ENCODE data around the gene FTSJ3. TPM values are rescaled to one million over a fixed set of nuclear protein-coding genes. Genes with fewer than 3 reads are reported as not detected.

The FTSJ3 gene
- polyA plus RNA-seq, 1 donor: 36.5 TPM

- DNase-seq (ENCODE audit: low read depth): peak; percentile 91
Measured at GRCh38 chr17:63842540-63843386, 15.3 kb upstream of the FTSJ3 start, which contains the start of gene SMARCD2. TSS of gene SMARCD2 (minus strand) at chr17:63842685. CDS start at chr17:63842674, 11 bp downstream.

DNA sequence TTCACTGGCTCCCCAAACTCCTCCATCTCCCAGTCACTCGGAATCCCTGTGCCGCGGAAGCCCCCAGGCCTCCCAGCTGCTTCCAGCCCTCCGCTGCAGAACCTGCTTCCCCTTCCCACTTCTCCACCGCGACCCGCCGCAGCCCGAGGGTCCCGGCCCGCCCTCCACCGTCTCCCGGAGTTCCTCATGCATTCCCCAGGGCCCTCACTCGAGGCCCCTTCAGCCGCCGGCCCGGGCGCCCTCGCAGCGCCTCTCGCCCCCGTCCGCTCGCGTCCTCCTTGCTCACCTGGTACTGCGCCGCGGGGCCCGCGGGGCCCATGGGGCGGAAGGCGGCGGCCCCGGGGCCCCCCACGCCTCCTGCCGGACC is 14.7 kb upstream of the FTSJ3 start:
- DNase-seq (ENCODE audit: low read depth): no peak

- no peak for DNase-seq (ENCODE audit: low read depth)
Measured at GRCh38 chr17:63841350-63842172, 14.1 kb upstream of the FTSJ3 start.

- no peak for DNase-seq (ENCODE audit: low read depth)
Measured at GRCh38 chr17:63840591-63841349, 13.3 kb upstream of the FTSJ3 start.

- no peak for DNase-seq (ENCODE audit: low read depth)
Measured at GRCh38 chr17:63838631-63839171, 11.2 kb upstream of the FTSJ3 start.

- DNase-seq (ENCODE audit: low read depth): no peak
Measured at GRCh38 chr17:63837962-63838600, 10.6 kb upstream of the FTSJ3 start.

- no peak for DNase-seq (ENCODE audit: low read depth)
Measured at GRCh38 chr17:63837480-63837879, 10.0 kb upstream of the FTSJ3 start.

GRCh38 chr17:63836811-63837210 is 9.3 kb upstream of the FTSJ3 start:
- no peak for DNase-seq (ENCODE audit: low read depth)

DNA sequence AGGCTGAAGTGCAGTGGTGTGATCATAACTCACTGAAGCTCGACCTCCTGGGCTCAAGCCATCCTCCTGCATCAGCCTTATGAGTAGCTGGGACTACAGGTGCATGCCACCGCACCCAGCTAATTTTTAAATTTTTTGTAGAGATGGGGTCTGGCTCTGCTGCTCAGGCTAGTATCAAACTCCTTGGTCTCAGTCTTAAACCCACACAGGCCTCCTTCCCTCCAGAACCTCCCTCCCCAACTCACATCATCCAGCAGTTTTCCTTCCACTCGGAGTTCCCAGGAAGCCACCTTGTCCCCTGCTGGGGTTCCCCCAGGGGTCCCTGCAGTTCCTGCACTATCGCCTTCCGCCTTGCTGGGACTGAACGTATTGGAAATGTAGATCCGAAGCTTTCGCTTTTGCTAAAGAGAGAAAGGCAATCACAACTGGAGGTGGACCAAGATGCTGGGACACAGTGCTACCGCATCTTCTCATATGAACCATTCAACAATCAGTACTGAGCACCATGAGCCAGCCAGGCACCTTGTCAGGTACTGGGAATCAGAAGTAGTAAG is 7.8 kb upstream of the FTSJ3 start:
- DNase-seq (ENCODE audit: low read depth): no peak

DNA sequence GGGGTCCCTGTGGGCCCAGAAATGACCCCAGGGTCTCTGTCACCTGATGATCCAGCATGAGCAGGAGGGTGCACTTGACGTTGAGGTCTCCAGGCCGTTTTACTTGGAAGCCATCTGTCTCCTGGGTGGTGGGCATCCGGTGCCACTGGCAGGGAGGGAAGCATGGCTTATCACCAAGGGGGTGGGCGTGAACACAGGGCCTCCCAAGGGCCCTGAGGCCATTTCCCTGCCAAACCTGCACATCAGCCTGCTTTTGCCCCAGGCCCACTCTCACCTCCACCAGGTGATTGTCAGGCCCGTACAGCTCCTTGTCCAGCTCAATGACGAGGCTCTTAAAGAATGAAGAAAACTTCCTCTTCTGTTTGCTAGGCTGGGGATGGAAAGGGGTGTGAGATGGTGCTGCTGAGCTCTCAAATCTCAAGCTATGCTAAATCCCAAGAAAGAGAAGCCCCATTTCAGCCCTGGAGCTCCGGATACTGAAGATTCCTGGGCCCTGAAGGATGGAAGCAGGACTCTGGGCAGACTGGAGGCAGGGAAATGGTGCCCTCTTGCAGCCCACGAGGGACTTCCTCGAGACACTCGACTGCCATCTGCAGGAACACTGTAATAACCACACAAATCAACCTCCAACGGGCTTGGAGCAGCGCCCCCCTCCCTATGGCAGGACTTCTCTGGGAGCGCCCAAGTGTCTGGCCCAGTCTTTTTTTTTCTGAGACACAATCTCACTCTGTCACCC is 7.1 kb upstream of the FTSJ3 start:
- no peak for DNase-seq (ENCODE audit: low read depth)

- no peak for DNase-seq (ENCODE audit: low read depth)
Measured at GRCh38 chr17:63833741-63834373, 6.4 kb upstream of the FTSJ3 start.

GRCh38 chr17:63833026-63833740 is 5.7 kb upstream of the FTSJ3 start:
- no peak for DNase-seq (ENCODE audit: low read depth)

DNA sequence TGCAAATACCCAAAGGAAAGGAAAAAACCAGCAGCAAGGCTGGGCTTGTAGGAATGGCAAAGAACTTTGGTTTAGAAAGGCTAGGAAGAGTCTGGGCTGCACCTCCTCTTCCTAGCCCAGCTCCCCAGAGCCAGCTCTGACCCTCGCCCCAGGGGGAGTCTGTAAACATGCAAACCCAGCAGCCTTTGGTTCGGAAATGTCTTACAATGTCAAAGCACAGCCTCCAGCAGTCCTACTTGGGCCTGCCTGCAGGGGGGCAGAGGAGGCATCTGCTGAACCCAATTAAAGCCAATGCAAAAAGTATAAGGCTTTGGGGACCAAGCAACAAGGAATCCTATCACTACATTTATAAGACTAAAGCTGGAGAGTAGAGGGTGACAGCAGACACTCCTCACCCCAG is 5.0 kb upstream of the FTSJ3 start:
- DNase-seq (ENCODE audit: low read depth): no peak

GRCh38 chr17:63832014-63832413 is 4.6 kb upstream of the FTSJ3 start:
- no peak for DNase-seq (ENCODE audit: low read depth)

DNA sequence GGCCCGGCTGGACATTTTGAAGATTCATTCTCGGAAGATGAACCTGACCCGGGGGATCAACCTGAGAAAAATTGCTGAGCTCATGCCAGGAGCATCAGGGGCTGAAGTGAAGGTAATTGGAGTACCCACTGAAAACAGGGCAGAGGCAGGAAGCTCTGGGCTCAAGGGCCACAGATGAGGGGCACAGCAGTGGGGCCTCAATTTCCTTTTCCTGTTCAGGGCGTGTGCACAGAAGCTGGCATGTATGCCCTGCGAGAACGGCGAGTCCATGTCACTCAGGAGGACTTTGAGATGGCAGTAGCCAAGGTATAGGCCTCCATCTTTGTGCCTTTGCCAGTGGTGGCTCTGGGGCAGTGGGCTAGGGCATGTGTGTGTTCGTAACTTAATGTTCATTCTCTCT is 4.0 kb upstream of the FTSJ3 start:
- no peak for DNase-seq (ENCODE audit: low read depth)

- DNase-seq (ENCODE audit: low read depth): no peak
Measured at GRCh38 chr17:63830904-63831491, 3.5 kb upstream of the FTSJ3 start.

GRCh38 chr17:63830278-63830677 is 2.8 kb upstream of the FTSJ3 start:
- DNase-seq (ENCODE audit: low read depth): no peak

DNA sequence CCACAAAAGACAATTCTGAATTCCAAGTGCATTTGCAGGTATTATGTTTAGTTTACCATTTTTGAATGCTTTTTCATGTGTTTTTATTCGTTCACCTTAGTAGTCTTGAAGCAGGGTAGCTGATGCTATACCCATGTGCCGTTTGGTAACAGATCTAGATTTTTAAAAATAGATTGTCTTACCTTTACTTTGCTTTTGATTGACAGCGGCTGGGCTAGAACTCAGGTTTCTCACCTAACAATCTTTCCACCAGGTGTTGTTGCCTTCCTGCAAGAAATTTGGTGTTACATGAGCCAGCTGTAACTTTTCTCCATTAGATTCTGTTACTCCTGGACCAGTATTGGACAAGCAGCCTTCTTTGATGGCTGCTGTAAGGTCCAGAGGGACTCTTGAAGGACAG is 1.5 kb upstream of the FTSJ3 start:
- no peak for DNase-seq (ENCODE audit: low read depth)

- no peak for DNase-seq (ENCODE audit: low read depth)
Measured at GRCh38 chr17:63827801-63828221, 348 bp upstream of the FTSJ3 start.
